Measurements from ENCODE around the gene JUND. TPM values are rescaled to one million over a fixed set of nuclear protein-coding genes. Genes with fewer than 3 reads are reported as not detected.

Gene JUND
- total RNA-seq, 1 experiment from 2014 or later = 103 TPM

DNA sequence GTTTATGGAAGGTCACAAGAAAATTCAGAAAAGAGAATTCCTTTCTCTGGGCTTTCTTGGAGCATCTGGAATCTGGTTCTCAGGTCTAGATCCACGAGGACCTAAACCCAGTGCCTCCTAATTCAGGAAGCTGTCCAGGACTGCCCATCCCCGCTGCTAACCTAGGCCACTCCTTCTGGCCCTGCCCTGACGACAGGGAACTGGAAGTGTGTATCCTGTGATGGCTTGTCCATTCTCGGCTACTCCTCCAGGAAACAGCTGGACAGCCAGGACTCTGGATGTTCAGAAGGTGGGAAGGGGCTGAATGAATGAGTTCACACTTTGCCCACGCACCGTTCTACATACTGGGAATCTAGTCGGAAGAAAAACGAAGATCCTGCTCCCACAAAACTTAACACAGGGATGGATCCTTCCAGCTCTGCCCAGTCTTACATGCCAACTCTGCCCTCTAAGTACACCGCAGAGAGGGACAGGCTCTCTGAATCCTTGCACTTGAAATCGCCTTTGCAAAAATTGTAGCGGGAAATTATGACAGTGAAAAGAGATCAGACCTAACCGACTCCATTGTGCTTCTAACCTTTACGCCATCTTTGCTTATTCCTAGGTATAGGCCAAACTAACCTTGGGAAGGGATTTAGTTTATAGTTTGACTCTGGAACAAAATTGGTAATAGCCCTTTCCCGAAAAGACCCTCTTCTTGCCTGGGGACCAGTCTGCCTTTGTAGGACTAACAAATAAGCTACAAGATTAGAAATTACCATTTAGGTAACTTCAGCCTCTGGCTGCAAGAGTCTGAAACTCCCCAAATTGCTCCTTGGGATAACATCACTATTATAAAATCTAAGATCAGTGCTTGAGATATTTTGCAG lies 39.7 kb upstream of the JUND start:
- Histone ChIP-seq H2AK5ac (ENCODE audit: insufficient read length, low read length) (no peak overlapping the region), H2AFZ (ENCODE audit: low read length) (no peak overlapping the region), H3K14ac (ENCODE audit: insufficient read depth, low read length) (no peak overlapping the region), H3K4me2 (ENCODE audit: insufficient read depth, insufficient read length, low read length) (peak overlapping the region; percentile 99), H3K4me1 (ENCODE audit: insufficient read depth, low read length) (peaks cover 8% of the 10 kb centered on the region; the same call in 1 of the 2 replicates), H3K79me2 (ENCODE audit: insufficient read depth, low read length) (peaks cover 25% of the 10 kb centered on the region; the same call in 1 of the 2 replicates), H3K27ac (ENCODE audit: insufficient read length, low read depth, low read length) (no peak overlapping the region), H2BK12ac (ENCODE audit: insufficient read length, low read depth, low read length) (no peak overlapping the region), H2BK20ac (ENCODE audit: low read depth, low read length, poor library complexity, severe bottlenecking) (no peak overlapping the region), H3K18ac (ENCODE audit: insufficient read length, low read depth, low read length) (no peak overlapping the region), H3K56ac (ENCODE audit: insufficient read length, low read depth, low read length) (no peak overlapping the region), H3K4ac (ENCODE audit: low read depth, low read length) (no peak overlapping the region), H2BK5ac (ENCODE audit: insufficient read length, low read length) (no peak overlapping the region), H3K27me3 (ENCODE audit: insufficient read depth, low read length) (no peaks in the 10 kb centered on the region), H3K9ac (ENCODE audit: extremely low read depth, insufficient read length, low read length) (no peak overlapping the region), H3T11ph (ENCODE audit: low read length) (no peak overlapping the region), H2BK15ac (ENCODE audit: low read depth, low read length) (no peak overlapping the region), H3K23ac (ENCODE audit: insufficient read length, low read depth, low read length) (no peak overlapping the region), H4K5ac (ENCODE audit: insufficient read length, low read depth, low read length) (no peak overlapping the region), H4K20me1 (ENCODE audit: control insufficient read depth, insufficient read depth, insufficient read length) (no peaks in the 10 kb centered on the region), H3K79me1 (ENCODE audit: insufficient read depth, low read depth, low read length, poor library complexity, severe bottlenecking) (no peaks in the 10 kb centered on the region), H4K8ac (replicated peaks; ENCODE audit: insufficient read length, low read depth, low read length) (no peak overlapping the region), H3K23me2 (ENCODE audit: insufficient read length, low read depth, low read length, poor library complexity, severe bottlenecking) (peaks cover 16% of the 10 kb centered on the region), H2BK120ac (ENCODE audit: low read depth, low read length, poor library complexity, severe bottlenecking) (no peak overlapping the region), H4K91ac (ENCODE audit: insufficient read length, low read depth, low read length) (no peak overlapping the region), H3K9me3 (ENCODE audit: control insufficient read depth, low read depth, low read length) (no peaks in the 10 kb centered on the region)
- Mint-ChIP-seq H3K27ac (peak overlapping the region; percentile 73 to 91 (median 86); a peak in 5 of 7 replicates), H3K36me3 (ENCODE audit: insufficient read depth in 1 of 3, low read depth in 3 of 3) (peaks cover 19 to 28% (median 19%) of the 10 kb centered on the region in 3 experiments), H3K9me3 (no peaks in the 10 kb centered on the region), H3K27me3 (ENCODE audit: low read depth) (no peaks in the 10 kb centered on the region), H3K4me1 (peaks cover 22 to 32% of the 10 kb centered on the region in 2 experiments), H3K4me3 (peak overlapping the region; percentile 88)
- DNase-seq = no peak
- no peak for TF ChIP-seq CTCF (conservative IDR thresholded peaks at IDR 0.05)
- WGBS (ENCODE audit: extremely low coverage, insufficient read length, low lambda C conversion rate) = no CpG with 5 or more reads among the region's 14 CpGs

Measured in H9 (cell line).